HG03159 (cell line): ENCODE data around the gene PRKCA.

Experiments
- ATAC-seq: cut with Tn5 transposase; IDR thresholded peaks from one replicate; pipeline ENCODE4 v1.9.1; 2021; ENCODE audit warnings: mild to moderate bottlenecking, moderate library complexity; ENCODE audit not compliant: unreplicated experiment

The PRKCA gene

DNA sequence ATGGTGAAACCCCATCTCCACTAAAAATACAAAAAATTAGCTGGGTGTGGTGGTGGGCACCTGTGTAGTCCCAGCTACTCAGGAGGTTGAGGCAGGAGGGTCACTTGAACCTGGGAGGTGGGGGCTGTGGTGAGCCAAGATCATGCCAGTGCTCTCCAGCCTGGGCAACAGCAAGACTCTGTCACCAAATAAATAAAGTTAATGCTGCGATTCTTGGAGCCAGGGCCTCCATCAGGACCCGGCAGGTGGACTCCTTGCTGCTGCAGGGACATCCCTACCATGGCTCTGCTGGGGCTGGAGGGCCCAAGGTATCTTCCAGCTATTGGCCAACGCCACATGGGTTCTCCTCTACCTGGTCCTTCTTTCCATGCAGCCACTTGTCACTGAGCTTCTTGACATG is 450.0 kb downstream of the PRKCA start:
- no peak for ATAC-seq

DNA sequence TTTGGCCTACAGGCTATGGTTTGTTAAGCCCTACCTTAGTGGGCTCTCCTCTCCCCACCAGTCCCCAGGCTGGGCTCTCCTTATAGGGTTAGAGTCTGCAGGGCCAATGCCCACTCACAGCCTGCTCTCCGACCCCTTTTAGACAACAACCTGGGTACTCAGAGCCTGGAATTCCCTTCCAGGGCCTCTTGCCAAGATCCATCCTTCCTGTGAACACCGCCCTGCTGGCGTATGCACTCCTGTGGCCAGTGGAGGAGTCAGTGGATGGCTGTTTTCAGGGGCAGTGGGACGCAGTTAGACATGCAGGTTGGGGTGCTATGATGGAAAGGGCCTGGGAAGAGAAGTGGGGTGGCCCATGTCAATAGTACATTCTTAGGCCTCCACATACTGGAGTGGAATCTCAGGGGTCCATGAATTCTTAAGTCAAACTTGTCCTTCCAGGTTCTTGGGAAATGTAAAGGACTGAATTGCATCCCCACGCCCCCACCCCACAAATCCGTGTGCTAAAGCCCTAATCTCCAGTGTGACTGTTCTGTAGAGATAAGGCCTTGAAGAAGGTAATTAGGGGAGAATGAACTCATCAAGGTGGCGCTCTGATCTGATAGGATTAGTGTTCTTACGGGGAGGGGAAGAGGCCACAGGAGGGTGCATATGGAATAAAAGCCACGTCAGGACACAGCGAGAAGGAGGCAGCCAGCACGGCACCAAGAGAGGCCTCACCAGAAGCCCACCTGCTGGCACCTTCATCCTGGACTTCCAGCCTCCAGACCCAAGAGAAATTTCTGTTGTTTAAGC is 450.9 kb downstream of the PRKCA start:
- no peak for ATAC-seq

DNA sequence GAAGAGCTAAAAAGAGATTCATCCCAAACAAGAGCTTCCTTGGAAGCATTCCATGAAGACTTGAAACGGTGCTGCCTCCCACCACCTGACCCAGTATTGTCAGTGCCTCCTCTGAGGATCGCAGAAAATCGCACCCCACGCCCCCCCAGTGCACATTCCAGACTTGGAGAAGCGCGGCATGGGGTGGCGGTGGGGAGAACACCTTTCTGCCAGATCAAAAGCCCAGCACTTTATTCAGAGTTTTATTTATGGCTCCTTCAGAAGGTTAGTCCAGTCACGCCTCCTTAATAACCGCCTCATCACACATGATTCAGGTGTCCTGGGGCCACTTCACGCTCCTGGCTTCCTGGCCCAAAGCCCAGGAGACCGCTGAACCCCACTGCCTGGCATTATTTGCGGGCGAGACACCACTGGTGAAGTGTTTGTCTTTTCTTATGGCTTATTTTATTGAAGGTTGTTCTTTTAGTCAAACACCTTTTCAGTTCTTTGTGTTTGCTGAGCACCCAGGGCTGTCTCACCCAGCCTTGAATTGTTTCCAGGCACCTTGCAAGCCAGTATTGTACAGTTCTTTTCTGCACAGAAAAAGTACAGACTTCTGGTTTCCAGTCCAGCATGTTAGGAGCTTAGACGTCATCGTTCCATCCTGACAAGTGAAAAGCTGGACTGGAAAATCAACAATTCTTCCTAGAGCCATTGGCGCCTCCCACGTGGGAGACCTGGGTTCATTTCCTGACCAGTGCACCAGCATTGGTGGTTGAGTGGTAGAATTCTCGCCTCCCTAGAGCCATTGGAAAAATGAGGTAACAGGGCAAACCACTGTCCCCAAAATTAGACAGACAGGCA is 452.9 kb downstream of the PRKCA start:
- no peak for ATAC-seq

DNA sequence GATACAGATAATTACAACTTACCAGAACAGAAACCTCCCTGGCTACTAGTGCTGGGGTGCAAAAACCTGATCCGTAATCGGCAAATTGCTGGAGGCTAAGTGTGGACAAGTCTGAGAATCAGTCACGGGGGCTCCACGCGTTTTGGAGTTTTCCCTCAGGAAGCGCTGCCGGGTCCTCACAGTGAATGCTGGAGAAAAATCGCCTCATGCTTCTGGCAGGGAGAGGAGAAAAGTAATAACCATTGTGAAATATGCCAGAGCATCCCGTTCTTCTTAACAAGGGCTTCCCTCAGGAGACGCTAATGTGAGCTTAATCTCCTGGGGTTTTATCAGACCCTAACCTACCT is 453.5 kb downstream of the PRKCA start:
- no peak for ATAC-seq

DNA sequence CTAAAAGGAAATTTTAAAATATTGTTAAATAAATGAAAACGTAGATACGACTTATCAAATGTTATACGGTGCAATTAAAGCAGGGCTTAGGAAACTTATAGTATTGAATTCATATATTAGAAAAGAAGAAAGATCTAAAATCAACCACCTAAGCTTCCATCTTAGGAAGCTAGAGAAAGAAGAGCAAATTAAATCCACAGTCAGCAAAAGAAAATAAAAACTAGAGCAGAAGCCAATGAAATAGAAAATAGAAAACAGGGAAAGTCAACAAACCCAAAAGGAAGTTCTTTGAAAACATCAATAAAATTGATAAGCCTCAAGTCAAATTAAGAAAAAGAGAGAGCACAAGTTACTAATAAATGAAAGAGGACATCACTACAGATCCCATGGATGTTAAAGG is 457.9 kb downstream of the PRKCA start:
- no peak for ATAC-seq

DNA sequence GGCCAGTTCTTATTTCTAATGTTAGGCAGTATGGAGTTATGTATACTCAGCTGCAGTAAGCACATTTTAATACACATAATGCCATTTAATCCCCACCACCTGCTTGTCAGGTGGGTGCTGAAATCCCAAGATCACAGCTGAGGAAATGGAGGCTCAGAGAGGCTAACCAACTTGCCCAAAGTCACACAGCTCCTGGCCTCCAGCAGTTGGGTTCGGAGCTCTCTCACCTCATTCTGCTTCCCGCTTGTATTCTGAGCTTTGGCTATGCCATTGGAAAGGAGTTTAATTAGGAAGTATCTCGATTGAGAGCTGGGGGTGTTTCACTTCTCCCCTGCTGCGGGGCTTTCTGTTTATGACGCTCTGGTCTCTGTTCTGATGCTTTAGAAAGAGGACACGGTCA is 459.9 kb downstream of the PRKCA start:
- no peak for ATAC-seq

DNA sequence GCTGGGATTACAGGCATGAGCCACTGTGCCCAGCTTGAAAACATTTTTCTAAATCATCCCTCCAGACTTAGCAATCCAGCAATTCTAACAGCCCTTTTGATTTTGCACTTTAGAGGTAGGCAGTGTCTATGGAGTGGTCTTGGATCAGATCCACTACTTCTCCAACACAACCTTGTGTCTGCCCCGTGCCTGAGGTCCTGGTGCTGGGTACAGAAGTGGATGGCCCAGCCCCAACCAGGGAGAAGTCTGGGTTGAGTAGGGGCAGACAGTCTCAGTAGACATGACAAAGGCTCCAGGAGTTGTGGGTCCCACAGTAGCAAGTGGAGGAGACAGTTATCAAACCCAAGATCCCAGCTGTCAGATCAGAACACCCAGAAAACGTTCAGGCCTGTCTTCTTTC is 460.6 kb downstream of the PRKCA start:
- ATAC-seq, result no peak

DNA sequence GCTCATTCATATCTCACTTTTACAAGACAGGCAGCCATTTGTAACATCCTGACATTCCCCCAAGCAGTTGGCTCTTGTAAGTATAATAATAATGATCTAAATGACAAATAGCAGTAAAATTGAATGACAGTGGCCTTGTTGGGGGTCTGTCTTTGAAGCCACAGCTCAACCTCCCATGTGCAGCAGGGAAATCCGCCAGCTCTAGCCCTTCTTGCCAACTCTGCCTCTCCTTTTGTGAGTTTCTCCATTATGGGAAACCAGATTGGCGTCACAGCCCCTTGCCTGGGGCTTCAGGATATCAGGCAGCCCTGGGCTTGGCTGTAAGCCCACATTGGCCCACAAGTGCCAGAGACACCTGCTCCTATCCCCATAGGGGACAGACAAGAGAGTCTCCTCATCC is 462.1 kb downstream of the PRKCA start:
- ATAC-seq, result no peak

DNA sequence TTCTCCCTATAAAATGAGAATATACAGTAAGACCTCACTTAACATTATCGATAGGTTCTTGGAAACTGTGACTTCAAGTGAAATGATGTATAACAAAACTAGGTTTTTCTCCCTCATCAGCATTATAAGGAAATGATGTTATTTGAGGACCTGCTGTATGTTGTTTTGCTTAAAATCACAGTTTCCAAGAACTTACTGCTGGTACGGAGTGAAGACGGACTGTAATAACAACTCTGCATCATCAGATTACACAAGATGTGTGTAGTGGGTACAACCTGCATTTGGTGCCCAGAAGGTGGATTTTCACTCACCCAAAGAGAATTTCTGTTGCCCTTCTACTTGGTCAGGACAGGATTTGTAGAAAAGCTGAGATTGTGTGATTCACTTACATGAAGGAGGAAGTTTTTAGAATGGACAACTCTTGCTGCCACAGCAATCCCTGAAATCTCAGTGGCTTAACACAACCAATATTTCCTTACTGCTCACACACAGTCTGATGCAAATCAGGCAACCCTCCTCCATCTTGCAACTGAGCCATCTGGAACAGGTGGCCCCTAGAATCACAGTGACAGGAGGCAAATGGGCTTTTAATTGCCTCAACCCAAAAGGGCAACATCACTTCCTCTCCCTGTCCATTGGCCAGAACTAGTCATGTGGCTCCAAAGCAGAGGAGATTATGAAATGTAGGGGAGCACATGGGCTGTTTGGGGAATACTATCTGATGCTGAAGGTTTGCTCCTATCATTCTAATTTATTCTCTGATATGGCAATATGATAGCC is 464.9 kb downstream of the PRKCA start:
- no peak for ATAC-seq

DNA sequence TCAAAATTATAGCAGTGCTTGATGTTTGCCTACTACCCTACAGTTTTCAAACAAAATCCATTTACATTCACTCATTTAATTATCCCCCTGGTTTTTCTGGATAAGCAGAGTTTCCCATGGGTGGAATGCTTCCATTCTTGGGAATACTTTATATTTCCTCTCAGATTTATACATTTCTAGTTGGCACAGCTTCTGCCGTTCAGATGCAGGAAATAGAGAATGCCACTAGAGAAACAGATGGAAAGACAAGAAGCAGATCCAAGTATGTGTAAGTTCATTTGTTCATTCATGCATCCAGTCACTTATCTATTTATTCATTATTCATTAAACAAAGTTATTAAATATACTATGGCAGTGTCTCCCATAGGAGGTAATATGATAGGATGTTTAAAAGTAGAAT is 467.5 kb downstream of the PRKCA start:
- no peak for ATAC-seq

DNA sequence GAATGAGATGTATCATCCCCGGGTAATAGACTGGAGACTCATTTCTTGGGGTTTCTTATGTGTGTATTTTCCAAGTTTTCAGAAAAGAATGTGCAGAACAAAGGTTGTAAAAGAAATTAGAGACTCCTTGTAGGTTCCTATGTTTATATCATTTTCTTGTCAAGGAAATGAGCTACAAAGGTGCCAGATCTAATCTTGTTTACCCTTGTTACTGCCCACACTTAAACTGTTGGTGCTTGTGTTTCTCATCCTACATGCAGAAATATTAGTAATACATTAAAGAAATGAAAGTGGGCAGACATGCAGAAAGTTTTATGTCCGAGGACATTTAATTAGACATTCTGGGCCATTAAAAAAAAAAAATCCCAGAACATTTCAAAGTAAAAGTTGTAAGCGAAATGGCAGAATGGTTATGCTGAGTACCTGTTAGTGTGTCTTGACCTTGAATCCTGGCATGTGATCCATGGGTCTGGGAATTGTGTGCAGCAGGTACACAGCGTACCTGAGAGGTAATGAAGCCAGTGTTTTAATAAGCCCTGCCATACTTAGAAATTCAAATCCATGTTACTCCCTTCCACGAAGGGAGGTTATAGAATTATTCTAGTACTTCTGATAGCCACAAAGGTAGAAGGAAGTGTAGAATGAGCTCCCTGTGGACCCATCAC is 469.9 kb downstream of the PRKCA start:
- ATAC-seq, result no peak

DNA sequence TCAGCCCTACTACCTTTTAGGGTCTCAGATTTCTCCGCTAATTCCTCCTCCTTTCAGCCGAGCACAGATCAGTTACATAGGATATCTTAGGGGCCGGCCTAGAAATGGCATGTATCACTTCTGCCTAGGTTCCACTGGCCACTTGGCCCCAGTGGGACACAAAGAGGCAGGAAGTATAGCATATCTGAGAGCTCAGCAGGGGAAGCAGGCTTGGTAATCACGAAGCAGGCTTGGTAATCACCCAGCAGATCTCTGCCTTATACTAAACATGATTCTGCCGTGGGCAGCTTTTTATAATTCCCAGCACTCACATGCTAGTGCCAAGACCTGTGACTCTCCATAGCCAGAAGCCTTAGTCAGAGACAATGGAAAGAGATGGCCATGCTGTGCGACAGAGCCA is 472.9 kb downstream of the PRKCA start:
- ATAC-seq, result no peak

DNA sequence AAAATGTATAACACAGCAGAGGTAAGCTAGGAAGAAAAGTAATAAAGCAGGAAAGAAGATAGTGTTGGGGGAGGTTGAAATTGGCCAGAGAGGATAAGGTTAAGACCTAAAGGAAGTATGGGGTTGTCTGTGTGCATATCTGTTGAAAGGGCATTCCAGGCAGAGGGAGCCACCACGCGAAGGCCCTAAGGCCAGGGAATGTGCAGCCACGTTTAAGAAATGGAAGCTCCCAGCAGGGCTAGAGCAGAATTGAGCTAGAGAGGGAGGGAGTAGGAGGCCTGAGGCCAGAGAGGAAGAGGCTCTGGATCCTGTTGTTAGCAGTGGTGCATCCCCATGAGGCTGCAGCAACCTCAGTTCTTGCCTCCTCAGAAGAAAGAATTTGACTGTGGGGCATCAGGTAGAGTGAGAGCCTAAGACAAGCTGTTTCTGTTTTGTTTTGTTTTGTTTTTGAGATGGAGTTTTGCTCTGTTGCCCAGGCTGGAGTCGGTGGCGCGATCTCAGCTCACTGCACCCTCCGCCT is 473.5 kb downstream of the PRKCA start:
- ATAC-seq, result no peak

DNA sequence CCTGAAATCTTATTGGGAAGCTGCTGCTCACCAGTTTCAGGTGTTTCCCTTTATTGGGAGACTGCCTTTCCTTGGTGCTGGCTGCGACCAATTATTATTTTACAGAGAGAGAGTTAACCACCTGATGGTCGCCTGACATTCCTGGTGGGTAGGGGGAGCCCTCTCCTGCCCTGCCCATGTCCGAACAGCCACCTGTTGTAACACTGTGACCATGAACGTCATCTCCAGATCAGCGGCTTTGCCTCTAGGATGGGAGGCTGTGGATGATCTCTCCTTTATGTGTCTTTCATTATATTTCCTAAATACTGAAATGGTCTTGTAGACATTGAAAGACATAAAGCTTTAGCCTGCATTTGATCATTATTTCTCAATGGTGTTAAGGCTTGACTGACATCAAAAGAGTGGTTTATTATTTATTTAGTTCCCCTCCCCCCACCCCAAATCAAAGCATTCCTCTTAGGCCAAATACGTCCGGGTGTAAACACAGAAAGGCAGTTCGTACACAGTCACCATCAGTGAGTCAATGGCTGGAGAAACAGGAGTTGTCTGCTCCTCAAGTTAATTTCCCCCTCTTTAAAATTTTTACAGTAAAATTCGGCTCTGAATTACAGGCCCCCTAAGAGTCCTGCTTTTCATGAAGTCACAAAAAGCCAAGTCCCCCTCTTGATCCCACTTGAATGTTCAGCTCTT is 474.7 kb downstream of the PRKCA start:
- ATAC-seq, result no peak

DNA sequence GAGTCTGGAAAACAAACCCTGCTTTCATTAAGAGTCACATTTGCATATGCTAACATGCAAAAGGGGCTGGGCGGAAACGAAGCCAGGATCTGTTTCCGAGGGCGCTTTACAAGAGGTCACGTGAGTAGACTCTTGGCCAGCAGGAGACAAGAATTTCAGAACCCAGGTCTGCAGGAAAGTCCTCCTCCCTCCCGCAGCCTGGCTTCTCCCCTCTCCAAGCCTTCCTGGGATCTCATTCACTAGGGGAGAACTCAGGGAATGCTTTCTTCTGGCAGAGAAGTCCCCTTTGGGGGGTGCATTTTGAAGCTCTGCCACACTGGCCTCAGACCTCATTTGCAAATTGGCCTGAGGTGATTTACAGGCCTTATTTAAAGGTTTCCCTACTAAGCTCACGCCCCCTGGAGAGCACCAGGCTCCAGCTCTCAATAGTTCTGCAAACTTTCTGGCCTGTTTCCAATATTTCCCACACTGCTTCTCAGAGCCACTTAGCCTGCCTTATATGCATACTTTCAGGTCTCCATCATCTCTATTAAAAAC is 475.3 kb downstream of the PRKCA start:
- ATAC-seq, result no peak

DNA sequence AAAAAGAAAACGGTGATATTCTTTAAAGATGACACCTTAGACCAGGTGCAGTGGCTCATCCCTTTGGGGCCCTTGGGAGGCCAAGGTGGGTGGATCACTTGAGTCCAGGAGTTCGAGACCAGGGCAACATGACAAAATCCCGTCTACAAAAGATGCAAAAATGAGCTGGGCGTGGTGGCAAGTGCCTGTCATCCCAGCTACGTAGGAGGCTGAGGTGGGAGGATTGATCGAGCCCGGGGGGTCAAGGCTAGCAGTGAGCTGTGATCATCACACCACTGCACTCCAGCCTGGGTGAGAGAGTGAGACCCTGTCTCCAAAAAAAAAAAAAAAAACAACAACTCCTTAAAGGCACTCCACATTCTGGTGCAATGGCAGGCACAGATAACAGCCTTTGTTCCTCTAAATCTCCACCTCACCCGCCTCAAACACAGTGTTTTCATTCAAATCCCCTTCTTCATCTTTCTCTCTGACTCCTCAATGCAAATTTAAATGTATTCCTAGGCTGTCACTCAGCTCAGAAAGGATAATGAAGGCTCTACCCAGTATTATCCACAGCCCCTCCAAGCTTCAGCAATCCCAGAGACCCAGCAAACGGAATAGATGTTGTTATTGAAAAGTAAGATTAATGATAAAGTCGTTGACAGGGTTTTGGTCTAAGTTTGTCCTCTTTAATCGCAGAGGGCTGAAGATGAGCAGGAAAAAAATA is 476.3 kb downstream of the PRKCA start:
- ATAC-seq, result no peak

DNA sequence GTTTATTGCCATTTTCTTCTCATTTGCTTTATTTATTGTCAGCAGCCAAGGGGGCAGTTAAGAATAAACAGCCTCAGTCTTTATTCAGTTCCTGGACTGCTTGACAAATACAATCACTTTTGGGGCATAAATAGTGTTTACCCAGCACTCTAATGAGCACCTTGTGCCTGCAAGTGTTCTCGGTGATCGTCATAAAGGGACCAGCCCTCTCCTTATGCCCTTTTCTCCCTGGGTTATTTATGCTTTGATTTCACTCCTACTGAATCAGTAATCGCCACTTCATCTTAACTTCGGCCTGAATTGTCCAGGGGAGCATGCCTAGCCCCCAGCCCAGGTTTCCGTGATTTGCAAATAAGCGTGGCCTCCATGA is 476.8 kb downstream of the PRKCA start:
- no peak for ATAC-seq

DNA sequence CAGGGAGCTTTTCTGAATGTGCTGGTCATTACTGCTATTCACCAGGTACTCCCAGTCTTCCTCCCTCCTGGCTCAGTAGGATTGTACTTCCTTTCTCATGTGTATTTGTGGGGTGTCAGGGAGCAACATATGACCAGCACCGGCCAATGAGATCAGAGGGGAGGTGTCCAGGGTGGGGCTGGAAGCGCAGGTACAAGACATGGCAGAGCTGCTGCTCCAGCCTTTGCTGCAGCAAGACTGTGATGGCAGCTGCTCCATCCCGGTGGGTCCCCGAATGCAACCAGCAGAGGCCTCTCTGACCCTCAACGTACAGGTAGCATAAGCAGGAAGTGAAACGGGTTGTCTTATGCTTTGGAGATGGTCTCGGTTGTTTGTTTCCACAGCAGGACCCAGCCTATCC is 478.7 kb downstream of the PRKCA start:
- no peak for ATAC-seq

DNA sequence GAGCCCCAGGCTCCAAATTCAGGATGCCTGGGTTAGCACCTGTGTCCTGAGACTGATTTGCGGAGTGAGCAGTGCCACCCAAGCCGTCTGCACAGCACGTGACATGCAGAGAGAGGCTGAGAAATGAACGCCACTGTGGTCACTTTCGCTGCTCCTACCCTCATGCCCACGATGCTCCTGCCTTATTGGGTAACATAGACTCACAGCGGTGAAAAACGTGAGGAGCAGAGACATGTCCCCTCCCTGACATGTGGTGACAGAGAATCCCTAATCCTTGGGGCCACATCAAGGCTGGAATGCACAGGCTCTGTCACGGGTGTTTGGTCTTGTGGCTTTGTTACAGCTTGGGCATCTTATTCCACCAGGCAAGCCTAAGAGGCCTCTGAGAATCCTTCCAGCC is 480.4 kb downstream of the PRKCA start:
- no peak for ATAC-seq
